ENCODE data around the gene STXBP6.
"Not testable (repeated sequence)": the region's sequence is repeated elsewhere in the genome, so short reads cannot be mapped to it uniquely, and the experiment has no call there.

The STXBP6 gene

DNA sequence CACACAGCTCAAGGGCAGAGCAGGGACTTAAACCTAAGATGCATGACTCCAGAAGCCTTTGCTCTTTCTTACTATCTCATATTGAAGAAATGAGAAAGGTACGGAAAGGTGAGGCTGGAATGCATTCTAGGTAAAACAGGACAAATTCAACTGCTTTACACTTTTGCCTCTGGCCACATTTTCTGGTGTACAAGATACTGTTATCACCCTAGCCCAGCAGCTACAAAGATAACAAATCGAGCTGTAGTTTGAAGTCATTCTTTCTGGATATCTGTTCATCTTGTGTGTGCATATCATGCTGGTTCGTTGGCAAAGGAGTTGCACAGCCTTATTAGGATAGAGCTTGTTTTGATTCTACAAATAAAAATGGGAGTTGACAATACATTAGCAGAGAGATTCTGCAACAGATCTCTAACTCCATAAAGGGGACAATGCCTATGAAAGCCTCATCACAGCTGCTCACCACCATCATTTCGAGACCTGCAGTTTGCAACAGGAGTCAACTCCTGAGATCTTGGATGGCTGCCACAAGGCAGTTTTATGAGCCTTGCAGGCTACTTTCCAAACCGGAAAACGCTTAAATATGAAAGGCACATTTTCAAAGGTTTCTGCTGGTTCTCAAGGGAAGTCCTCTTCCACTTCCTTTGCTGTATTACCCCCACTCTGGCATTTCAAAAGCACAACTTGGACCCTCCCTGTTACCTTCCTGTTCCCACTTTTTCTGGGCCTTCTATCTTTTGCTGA is 64.9 kb downstream of the STXBP6 start:
- no peak for DNase-seq (ENCODE audit: low spot score)

- no peak for DNase-seq (ENCODE audit: low spot score)
Measured at GRCh38 chr14:24982472-24983155, 67.3 kb downstream of the STXBP6 start.

GRCh38 chr14:24979725-24980239 is 70.2 kb downstream of the STXBP6 start:
- no peak for DNase-seq (ENCODE audit: low spot score)

DNA sequence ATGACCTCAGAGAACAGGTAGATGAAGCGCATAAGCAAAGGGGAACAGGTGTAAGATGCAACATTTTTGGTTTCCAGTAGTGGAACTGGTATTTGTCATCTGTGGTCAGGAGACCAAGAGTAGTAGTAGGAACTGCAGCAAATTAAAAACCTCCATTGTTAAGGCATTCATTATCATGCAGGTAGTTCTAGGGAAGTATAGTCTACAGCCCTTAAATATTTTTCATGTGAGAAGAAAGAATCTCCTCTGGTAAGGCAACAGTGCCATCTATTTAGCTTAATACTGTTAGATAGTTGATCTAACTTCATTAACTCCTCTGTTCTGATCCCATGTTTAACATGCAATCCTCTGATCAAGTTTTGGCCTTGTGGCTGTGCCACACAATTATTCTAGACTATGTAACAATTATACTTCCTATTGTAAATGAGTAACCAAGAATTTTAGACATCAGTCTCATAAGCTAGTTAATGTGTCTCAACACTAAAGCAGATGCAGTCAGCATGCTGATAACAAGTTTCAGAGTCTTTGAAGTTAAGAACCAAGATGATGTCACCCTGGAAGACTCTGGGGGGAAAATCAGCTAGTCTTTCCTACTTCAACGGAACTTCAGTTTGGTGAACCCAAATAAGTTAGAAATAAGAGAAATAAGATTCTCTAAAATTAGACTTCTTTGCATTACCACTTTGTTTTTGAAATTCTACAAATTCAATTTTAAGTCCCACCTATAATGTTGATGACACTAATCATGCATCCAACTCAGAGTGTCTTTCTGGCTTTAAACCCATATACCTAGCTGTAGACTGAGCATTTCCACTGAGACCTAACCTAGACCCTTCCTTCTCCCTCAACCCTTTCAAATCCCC is 70.9 kb downstream of the STXBP6 start:
- DNase-seq (ENCODE audit: low spot score), result no peak

DNA sequence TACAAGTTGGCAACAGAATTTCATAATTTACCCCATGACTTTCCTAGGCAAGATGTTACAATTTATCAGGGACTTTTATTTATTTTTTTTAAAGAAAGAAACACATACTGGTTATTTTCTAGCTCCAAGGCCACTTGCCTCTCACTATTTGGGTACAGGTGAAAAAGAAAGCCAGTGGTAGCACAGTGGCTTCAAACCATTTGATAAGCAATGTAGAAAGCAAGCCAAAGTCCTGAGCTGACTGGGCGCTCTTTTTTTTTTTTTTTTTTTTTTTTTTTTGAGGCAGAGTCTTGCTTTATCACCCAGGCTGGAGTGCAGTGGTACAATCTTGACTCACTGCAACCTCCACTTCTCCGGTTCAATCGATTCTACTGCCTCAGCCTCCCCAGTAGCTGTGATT is 73.3 kb downstream of the STXBP6 start:
- DNase-seq (ENCODE audit: low spot score), result no peak

GRCh38 chr14:24975393-24975792 is 74.6 kb downstream of the STXBP6 start:
- DNase-seq (ENCODE audit: low spot score), result no peak

GRCh38 chr14:24974591-24975374 is 75.2 kb downstream of the STXBP6 start:
- DNase-seq (ENCODE audit: low spot score), result no peak

GRCh38 chr14:24972844-24973243 is 77.1 kb downstream of the STXBP6 start:
- no peak for DNase-seq (ENCODE audit: low spot score)

DNA sequence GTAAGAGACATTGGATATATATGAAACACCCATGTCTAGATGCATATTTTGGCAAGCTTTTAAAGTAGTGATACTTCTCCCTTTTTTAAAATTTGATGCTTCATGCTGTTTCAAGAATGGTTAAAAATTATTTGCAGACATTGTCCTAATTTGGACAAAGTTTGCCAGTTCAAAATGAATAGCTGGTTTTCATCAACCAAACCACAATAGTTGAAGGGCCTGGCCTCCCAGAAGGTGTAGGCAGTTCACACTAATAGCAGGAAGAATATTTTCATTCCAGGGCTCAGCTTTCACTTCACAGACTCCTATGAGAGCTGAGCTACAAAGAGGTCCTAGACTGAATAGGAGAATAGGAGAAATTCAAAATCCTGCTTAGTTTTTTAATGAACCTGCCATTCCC is 78.7 kb downstream of the STXBP6 start:
- no peak for DNase-seq (ENCODE audit: low spot score)

GRCh38 chr14:24966579-24966964 is 83.4 kb downstream of the STXBP6 start:
- DNase-seq (ENCODE audit: low spot score), result no peak

DNA sequence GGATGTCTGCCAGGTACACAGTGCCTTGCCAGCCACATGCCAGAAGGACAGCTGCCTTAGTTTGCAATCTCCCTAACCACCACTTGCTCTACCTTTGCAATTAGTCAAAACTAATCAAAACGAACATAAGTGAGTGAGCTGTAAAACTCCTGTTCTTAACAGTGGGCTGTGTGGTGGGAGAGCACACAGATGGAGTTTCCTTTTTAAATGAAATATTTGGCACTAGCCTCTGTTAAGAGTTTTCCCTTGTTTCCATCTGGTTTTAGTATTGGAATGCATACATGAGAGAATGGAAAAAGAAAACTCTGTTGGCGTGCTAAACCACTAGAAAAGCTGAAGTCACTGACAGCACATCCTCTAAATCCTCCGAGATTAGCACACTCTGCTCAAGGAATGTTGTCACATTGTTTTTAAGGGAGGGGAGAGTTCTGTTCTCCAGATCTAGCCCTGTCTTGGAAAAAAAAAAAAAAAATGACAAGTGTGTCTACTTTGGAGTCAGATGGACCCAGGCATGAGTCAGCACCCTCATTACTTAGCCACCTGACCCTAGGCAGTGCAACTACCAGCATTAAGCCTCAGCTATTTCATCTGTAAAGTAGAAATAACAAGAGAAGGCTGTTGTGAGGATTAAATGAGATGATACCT is 83.9 kb downstream of the STXBP6 start:
- DNase-seq (ENCODE audit: low spot score), result no peak

- DNase-seq (ENCODE audit: low spot score), result no peak
Measured at GRCh38 chr14:24965578-24965933, 84.4 kb downstream of the STXBP6 start.

DNA sequence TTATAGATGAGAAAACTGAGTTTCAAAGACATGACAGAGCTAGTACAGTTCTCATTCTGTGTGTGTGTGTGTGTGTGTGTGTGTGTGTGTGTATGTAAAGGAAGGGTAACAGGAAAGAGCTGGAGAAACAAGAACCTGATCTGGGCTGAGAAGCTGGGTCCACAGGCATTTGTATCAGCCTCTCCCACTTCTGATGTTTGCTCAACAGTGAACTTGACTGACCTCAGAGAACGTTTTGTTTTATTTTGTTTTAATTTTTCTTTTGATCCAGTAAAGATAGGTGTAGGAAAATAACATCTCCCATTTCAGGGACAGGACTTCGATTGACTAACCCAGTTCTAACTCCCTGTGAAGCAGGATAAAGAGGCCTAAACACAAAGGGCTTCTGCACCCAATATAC is 85.4 kb downstream of the STXBP6 start:
- DNase-seq (ENCODE audit: low spot score), result no peak

GRCh38 chr14:24964048-24964447 is 85.9 kb downstream of the STXBP6 start:
- no peak for DNase-seq (ENCODE audit: low spot score)

DNA sequence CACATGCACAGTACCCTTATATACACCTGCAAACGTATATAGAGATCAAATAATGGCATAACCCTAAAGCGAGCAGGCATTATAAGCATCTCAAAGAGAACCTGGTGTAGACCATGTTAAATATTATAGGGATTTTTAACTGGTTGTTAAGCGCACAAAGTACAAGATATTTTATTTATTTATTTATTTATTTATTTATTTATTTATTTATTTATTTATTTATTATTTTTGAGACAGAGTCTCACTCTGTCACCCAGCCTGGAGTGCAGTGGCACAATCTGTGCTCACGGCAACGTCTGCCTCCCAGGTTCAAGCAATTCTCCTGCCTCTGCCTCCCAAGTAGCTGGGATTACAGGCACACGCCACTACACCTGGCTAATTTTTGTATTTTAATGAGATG is 87.8 kb downstream of the STXBP6 start:
- DNase-seq (ENCODE audit: low spot score), result not testable (repeated sequence)

DNA sequence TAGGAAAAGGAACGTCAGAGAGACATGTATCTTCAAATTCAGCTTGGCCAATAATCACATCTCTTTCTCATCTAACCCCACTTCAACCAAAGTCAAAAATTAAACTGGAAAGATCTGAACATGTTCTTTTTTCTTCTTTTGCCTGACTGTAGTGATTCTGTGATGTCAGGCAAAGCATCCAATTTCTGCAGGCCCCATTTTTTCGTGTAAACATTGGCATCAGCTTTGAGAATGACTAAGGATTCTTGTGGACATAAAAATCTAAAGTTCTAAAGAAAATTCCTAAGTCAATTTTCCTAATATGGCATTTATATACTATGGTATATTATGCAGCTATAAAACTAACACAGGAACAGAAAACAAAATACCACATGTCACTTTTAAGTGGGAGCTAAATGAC is 89.1 kb downstream of the STXBP6 start:
- no peak for DNase-seq (ENCODE audit: low spot score)

DNA sequence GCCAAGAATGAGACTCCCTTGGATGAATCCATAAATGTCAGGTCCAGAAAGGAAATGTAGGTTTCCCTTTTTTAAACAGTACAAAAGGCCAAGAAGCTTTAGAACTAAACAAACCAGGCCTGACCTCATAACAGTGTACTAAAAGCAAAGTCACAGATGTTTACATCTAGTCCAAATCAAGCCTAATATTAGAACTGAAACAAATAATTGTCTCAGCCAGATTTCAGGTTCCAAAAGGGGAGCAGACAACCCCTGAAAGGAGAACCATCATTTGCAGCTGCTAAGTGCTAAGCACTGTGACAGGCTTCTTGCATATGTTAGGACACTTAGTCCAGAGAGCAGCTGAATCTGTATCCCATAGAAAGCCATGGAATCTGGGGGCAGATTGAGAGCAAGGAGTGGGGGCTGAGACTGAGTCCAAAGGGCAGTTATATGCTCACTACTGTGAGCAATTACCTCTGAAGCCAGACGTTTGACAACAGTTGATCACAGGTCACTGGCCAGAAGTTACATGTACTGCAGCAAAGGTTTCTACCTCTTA is 90.1 kb downstream of the STXBP6 start:
- DNase-seq (ENCODE audit: low spot score), result no peak

- DNase-seq (ENCODE audit: low spot score), result no peak
Measured at GRCh38 chr14:24958271-24958670, 91.7 kb downstream of the STXBP6 start.

- no peak for DNase-seq (ENCODE audit: low spot score)
Measured at GRCh38 chr14:24957814-24958213, 92.1 kb downstream of the STXBP6 start.

- DNase-seq (ENCODE audit: low spot score), result no peak
Measured at GRCh38 chr14:24956104-24956503, 93.8 kb downstream of the STXBP6 start.

DNA sequence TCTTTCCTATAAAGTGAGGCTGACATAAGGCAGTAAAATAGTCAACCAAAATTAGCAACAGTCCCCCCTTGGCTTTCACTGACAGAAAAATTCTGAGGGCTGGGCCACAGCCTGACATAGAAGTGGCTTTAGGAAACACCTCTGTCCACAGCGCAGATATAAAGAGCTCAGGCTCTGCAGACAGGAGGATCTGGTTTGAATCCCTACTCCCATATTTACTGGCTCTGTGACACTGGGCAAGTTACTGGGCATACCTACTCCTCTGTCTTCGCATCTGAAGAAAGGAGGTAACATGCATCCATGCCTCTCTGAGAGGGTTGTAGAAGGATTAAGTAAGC is 95.3 kb downstream of the STXBP6 start:
- no peak for DNase-seq (ENCODE audit: low spot score)

Data from ecto neural progenitor cell (in vitro differentiated cells).